GM19193 (cell line): ENCODE data around the gene CEP72.

Experiments
- POLR2A ChIP-seq: IDR thresholded peaks from 4 replicates; pipeline ENCODE4 v1.6.1; 2011; ENCODE audit not compliant: insufficient read depth, insufficient read length; ENCODE audit errors: extremely low read depth

The CEP72 gene

DNA sequence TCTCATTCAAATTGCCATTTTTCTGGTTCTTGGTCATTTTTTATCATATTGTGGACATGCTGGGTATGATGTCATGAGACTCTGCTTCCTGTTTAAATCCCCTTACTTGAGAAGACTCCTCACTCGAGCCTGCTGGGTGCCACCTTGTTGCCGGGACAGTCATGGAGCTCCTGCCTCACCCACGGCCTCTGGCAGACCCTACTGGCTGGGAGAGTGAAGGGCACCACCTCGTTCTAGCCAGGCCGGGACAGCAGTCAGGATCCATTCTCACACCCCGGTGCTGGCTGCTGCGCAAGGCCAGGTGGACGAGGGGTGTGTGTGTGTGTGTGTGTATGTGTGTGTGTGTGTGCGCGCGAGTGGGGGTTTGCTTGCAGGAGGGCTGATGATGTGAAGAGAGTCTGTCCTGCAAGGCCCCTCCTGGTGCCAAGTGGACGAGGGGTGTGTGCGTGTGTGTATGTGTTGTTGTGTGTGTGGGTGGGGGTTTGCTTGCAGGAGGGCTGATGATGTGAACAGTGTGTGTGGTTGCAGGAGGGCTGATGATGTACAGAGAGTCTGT lies 4.4 kb downstream of the CEP72 start:
- no peak for TF ChIP-seq POLR2A

DNA sequence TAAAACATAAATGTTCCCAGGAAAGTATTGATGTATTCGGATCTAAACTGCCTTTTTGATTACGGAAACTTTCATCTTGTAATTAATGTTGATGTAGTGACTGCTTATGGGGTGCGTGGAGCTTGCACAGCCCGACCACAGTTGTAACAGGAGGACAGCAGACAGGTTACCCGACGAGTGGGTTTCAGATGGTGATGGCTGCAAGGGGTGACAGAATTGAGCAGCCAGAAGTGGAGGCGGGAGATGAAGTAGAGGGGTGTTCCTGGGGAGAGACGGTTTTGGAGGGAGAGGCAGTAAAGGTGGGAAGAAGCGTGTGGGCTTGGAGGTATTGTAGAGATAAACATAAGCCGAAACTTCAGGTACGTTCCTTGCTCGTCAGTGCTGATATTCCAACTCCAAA lies 5.8 kb downstream of the CEP72 start:
- no peak for TF ChIP-seq POLR2A

DNA sequence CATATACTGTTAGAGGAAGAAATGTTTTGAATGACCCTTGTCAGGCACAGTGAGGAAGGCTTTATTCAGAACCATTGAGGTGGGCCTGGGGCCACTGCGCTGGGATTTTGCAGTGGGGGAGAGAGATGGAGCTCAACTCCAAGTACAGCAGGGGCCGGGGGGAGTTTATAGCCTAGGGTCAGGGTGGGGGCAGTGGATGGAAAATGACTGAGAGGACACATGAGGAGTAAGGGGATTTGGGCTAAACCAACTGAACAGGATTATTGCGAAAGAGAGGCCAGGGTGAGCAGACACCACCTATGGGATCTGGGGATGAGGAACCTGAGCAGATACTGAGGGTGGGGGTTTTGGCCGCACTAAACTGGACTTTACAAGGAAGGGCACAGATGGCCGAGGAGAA lies 6.3 kb downstream of the CEP72 start:
- no peak for TF ChIP-seq POLR2A

DNA sequence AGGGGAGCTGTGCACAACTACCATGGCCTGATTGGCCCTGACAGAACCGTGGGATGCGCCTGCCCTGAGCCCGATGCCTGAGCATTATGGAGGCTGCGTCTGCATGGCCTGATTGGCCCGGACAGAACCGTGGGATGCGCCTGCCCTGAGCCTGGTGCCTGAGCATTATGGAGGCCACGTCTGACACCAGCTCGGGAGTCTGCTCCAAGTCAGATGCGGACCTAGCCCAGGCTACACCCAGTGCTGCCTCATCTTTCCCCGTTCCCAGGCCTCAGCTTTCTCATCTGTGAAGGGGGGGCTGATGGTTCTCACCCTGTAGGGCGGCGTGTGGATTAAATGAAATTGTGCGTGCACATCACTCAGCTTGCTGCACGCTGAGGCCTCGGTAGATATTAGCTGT lies 7.3 kb downstream of the CEP72 start:
- no peak for TF ChIP-seq POLR2A

DNA sequence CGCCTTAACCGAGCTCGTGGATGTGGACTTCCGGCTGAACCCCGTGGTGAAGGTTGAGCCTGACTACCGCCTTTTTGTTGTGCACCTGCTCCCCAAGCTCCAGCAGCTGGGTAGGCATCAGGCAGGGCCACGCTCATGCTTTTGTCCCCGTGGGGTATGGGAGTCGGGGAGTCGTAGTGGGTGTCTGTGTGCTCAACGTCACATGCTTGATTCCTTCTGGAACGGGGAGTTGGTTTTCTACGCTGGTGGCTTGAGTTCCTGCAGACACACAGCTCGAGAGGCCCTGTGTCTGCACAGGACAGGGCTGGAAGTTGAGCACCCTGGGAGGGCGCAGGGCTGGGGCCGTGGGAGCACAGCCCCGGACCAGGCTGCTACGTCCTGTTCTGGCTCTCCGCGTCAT lies 8.0 kb downstream of the CEP72 start:
- no peak for TF ChIP-seq POLR2A

DNA sequence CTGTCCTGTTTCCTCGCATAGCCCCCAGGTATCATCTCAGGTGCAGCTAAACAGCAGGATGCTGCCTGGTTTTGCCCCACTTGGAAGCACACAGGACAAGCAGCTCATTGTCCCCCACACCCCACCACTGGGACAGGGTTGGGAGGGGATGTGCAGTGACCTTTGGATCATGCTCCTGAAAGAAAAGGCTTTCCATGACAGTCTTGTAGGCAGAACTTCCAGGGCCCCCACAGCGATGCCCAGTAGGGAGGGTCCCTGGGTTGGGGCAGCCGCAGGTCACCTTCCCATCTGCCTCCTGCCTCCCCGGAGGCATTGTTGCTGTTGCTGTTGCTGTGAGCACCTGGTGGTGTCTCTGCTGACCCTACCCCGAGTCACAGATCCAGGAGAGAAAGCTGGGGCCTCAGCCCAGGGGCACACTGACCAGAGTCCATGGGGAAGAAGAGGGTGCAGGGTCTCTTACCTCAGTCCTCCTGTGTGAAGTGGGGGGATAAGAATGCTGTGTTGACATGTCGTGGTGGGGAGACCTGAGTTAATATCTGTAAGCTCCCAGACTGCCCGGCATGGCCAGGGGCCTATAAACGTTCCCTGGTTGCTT lies 8.5 kb downstream of the CEP72 start:
- no peak for TF ChIP-seq POLR2A

DNA sequence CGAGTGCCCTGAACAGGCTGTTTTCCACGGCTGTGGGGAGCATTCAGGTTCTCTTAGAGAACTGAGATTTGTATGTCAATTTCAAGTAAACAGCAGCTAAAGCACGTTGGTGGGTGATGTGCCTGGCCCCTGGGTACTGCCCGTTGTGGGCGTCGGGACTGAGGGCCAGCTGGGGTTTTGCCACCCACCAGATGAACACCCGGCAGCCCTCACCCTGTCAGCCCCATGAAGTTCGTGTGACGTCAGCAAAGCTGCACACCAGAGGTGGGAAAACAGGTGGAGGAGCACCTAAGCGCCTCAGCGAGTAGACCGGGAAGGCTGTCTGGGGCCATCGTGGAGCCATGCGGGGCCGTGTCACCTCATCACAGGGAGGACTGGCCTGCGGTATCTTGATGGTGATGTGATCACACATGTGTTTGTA lies 9.2 kb downstream of the CEP72 start:
- no peak for TF ChIP-seq POLR2A

DNA sequence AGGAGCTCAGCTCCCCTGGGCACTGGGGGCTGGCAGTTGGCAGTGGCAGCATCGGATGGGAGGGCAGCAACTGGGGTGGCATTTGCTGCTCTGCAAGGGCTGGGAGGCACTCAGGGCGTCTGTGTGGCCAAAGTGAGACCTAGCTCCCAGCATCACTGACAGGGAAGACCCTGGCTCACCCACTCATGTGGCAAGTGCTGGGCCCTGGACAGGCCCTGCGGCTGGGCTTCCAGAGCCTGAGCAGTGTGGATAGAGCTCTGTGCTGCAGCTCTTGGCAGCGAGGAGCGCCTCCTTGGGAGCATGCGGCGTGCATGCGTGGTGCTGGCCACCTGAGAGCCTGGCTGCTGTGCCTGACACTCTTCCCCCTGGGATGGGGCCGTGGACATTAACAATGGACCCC lies 10.2 kb downstream of the CEP72 start:
- no peak for TF ChIP-seq POLR2A

DNA sequence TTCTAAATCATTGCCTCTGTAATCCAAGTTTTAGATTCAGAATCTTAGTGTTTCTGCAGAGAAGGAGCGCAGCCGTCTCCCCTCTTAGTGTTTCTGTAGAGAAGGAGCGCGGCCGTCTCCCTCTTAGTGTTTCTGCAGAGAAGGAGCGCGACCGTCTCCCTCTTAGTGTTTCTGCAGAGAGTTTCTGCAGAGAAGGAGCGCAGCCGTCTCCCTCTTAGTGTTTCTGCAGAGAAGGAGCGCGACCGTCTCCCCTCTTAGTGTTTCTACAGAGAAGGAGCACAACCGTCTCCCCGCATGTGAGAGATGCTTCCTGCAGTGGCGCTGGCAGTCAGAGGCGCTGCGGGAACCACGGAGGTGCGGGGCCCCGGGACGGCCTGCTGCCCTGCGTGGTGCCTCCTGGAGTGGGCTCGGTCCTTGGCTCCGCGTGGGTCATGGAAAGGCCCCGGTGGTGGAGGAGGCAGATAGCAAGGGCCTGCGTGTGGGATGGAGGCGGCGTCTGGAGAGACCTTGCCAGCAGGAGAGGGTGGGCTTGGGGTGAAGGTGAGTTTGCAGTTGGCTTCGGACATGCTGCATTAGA lies 10.9 kb downstream of the CEP72 start:
- no peak for TF ChIP-seq POLR2A

DNA sequence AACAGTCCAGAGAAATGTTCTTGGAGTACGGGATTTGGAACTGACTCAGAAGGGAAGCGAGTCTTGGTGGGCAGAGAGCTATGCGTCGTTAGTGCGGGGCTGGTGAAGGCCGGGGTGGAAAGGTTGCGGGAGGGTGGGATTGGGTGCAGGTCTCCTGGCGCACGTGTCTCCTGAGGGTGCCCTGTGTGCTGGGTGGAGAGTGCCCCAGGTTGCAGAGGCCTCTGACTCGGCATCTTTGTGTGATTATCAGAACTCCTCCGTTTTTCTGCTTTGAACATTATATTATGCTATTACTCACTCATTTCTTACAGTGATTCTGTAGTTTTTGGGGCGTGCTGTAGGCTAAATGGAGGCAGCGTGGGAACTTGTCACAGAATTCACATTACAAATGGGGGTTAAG lies 11.4 kb downstream of the CEP72 start:
- no peak for TF ChIP-seq POLR2A

DNA sequence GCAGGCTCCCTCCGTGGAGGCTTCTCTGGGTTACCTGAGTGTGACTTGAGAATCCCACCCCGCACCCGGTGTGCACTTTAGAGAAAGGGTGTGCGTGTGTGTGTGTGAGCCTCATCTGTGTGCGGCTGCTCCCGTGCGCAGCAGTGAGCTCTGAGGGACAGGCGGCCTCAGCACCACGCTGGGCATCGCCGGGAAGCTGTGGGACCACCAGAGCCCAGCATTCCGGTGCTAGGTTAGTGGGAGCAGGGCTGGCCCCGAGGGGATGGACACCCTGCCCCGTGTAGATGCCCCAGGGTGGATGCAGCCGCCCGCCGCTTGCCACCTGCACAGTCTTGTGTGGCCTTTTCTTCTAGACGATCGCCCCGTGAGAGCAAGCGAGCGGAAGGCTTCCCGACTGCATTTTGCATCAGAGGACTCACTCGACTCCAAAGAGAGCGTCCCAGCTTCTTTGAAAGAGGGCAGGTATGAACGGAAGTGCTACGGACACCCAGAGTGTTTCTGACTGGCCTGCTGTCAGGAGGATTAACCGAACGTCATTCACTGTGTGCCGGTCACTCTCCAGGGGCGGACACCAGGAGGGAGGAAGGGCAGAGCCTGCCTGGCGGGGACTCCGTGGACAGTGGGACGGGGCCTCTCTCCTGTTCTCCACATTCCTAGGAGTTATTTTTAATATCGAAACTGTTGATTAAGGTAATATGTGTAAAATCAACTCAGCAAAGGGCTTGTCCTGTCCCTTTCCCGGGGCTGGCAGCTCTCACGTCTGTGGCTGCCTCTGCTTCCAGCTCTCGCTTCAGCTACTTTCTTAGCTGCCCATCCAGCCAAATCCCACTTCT lies 12.2 kb downstream of the CEP72 start:
- TF ChIP-seq POLR2A: no peak

DNA sequence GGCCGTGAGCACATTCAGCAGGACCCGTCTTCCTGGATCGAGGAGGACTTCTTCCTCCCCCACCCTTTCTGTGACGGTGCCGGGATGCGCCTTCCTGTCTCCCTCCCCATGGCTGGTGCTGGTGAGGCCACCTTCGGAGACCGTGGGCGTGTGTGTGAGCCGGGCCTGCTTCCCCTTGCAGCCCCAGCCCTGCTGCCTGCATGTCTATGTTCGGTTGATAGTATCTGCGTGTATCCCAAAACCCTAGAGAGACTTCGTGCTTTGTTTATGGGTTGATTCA lies 12.8 kb downstream of the CEP72 start:
- no peak for TF ChIP-seq POLR2A

DNA sequence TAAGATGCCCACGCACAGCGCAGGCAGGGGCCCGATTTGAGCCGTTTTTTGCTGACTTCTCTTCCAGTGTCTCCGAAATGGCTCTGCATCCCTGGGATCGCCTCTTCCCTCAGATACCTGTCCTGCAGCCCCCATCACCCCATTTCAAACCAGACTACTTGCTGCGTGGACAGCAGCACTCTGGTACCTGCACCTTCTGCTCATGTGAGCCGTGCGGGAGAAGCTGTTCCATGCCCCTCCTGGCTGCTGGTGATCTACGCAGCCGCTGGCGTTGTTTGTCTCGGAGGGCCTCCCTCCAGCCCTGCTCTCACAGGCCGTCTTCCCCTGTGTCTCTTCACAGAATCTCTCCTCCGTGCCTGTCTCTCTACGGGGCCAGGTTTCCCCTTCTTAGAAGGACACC lies 13.4 kb downstream of the CEP72 start:
- TF ChIP-seq POLR2A: no peak

DNA sequence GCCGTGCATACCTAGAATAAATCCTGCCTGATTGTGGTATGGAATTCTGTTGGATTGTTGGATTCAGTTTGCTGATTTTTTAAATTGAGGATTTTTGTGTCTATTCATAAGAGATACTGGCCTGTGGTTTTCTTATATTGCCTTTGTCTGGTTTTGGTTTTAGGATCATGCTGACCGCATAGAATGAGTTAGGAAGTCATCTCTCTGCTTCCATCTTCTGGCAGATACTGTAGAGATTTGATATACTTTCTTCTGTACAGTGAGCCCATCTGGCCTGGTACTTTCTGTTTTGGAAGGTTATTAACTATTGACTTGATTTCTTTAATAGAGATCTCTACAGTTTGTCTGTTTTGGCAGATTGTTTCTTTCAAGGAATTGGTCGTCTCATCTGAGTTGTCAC lies 14.7 kb downstream of the CEP72 start:
- no peak for TF ChIP-seq POLR2A

DNA sequence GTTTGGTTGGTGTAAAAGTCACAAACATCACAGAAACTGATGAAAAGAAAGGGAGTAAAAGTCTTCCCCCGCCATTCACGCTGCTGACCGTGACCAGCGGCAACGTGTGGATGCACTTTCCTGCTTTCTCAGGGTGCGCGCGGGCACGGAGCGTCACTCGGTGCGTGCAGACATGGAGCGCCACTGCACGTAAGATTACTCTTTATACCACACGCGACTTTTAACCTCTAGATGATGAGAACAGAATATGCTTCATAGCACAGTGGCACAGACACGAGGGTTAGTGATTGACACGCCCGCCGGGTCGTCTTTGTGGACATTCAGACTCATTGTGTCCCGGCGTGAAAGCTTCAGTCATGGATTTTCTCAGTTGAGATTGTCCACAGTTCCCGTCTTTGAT lies 15.7 kb downstream of the CEP72 start:
- TF ChIP-seq POLR2A: no peak

DNA sequence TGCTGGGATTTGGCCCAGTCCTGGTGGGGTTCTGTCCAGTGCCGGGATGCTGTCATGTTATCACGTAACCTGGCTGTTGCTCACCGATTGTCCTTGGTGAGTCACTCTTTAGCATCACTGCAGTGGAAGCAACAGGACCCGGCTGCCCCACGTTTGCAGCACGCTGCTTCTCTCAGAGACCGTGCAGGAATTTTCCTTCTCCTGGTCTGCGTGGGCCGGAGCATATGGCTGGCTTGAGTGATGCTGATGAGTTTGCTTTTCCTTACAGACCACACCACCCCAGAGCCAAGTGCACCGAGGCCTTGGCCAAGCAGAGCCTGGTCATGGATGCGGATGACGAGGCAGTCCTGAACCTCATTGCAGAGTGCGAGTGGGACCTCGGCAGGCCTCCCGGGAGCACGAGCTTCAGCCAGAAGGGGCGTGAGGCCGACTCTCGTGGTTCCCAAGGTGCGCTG lies 21.4 kb downstream of the CEP72 start:
- TF ChIP-seq POLR2A: no peak
